NCI-H2107 (cell line): Measurements from ENCODE around the gene DNLZ.

Source experiments
- DNase-seq: peaks from one replicate; lab custom pipeline; 2025; lab: John Stamatoyannopoulos, UW

Gene DNLZ

GRCh38 chr9:136395345-136396218 is 32.0 kb upstream of the DNLZ start:
- no peak for DNase-seq

GRCh38 chr9:136395020-136395340 is 31.4 kb upstream of the DNLZ start:
- DNase-seq = no peak

- no peak for DNase-seq
These were observed 30.9 kb upstream of the DNLZ start for GRCh38 chr9:136394312-136395019.

GRCh38 chr9:136393531-136393930 is 30.0 kb upstream of the DNLZ start:
- no peak for DNase-seq

- DNase-seq = no peak
These were observed 29.2 kb upstream of the DNLZ start for GRCh38 chr9:136392538-136393449.

GRCh38 chr9:136391737-136392537 is 28.4 kb upstream of the DNLZ start:
- DNase-seq = no peak

GRCh38 chr9:136389396-136389795 is 25.9 kb upstream of the DNLZ start:
- DNase-seq = no peak

- DNase-seq = no peak
These were observed 23.7 kb upstream of the DNLZ start for GRCh38 chr9:136387217-136387616.

- DNase-seq = no peak
These were observed 22.5 kb upstream of the DNLZ start for GRCh38 chr9:136386018-136386417.

GRCh38 chr9:136385015-136385414 is 21.5 kb upstream of the DNLZ start:
- DNase-seq = no peak

GRCh38 chr9:136383436-136383835 is 19.9 kb upstream of the DNLZ start:
- DNase-seq = no peak

GRCh38 chr9:136381966-136382513 is 18.5 kb upstream of the DNLZ start:
- no peak for DNase-seq

- DNase-seq = no peak
These were observed 17.8 kb upstream of the DNLZ start for GRCh38 chr9:136381311-136381710.

GRCh38 chr9:136380381-136380780 is 16.8 kb upstream of the DNLZ start:
- DNase-seq = no peak

GRCh38 chr9:136379891-136380290 is 16.3 kb upstream of the DNLZ start:
- DNase-seq = no peak

GRCh38 chr9:136379401-136379800 is 15.9 kb upstream of the DNLZ start:
- DNase-seq = no peak

- DNase-seq = no peak
These were observed 15.4 kb upstream of the DNLZ start for GRCh38 chr9:136379003-136379287.

GRCh38 chr9:136378170-136379002 is 14.8 kb upstream of the DNLZ start:
- no peak for DNase-seq

- DNase-seq = no peak
These were observed 14.0 kb upstream of the DNLZ start for GRCh38 chr9:136377341-136378169.

- no peak for DNase-seq
These were observed 12.9 kb upstream of the DNLZ start for GRCh38 chr9:136376457-136376856.
